ENCODE results near the gene NSMCE1. TPM values are rescaled to one million over a fixed set of nuclear protein-coding genes. Genes with fewer than 3 reads are reported as not detected.

NSMCE1 gene
- total and polyA plus RNA-seq, 2 of the 8 experiments (the other 6 are each of a cell fraction or from before 2014, with no cell fraction given) = 8.1 to 16.6 TPM

- no peak for TF ChIP-seq EZH2 (IDR thresholded peaks at IDR 0.05; ENCODE audit: low read depth, low read length, severe bottlenecking)
- TF ChIP-seq POLR2A (IDR thresholded peaks at IDR 0.05; ENCODE audit: control extremely low read depth in 1 of 2, low read depth in 2 of 2, low read length in 2 of 2) = no peak
Observed at GRCh38 chr16:27225536-27226360, 42.8 kb downstream of the NSMCE1 start (continued).

Measured in H1 (cell line).